Measurements from ENCODE around the gene PTX4. TPM values are rescaled to one million over a fixed set of nuclear protein-coding genes. Genes with fewer than 3 reads are reported as not detected.

The PTX4 gene
- total RNA-seq, 1 donor from 2014 or later: not detected

GRCh38 chr16:1466054-1466453, 22.7 kb downstream of the PTX4 start:
- H3K27ac ChIP-seq: no peak overlapping the region
- no peak for TF ChIP-seq CTCF (IDR thresholded peaks at IDR 0.05)
- H3K9me3 ChIP-seq: no peaks in the 10 kb centered on the region
- no peaks in the 10 kb centered on the region for H3K4me1 ChIP-seq
- intact Hi-C loops (cut with DNase I): no loop called here
- no peaks in the 10 kb centered on the region for H3K27me3 ChIP-seq
- no peak for DNase-seq (ENCODE audit: low spot score in 2 of 2)
- no peak overlapping the region for H3K4me3 ChIP-seq
- peaks cover 4 to 18% of the 10 kb centered on the region in 2 donors for H3K36me3 ChIP-seq

GRCh38 chr16:1465567-1465915, 23.2 kb downstream of the PTX4 start:
- intact Hi-C loops (cut with DNase I): no loop called here
- Histone ChIP-seq H3K27ac (no peak overlapping the region), H3K27me3 (no peaks in the 10 kb centered on the region), H3K36me3 (peaks cover 9 to 23% of the 10 kb centered on the region in 2 donors), H3K9me3 (no peaks in the 10 kb centered on the region), H3K4me1 (no peaks in the 10 kb centered on the region), H3K4me3 (no peak overlapping the region)
- no peak for TF ChIP-seq CTCF (IDR thresholded peaks at IDR 0.05)
- no peak for DNase-seq (ENCODE audit: low spot score in 2 of 2)

GRCh38 chr16:1464894-1465566, 23.7 kb downstream of the PTX4 start:
- H3K9me3 ChIP-seq: no peaks in the 10 kb centered on the region
- TF ChIP-seq CTCF (IDR thresholded peaks at IDR 0.05): no peak
- peaks cover 14 to 28% of the 10 kb centered on the region in 2 donors for H3K36me3 ChIP-seq
- DNase-seq (ENCODE audit: low spot score in 2 of 2): no peak
- no peaks in the 10 kb centered on the region for H3K4me1 ChIP-seq
- H3K27me3 ChIP-seq: no peaks in the 10 kb centered on the region
- no peak overlapping the region for H3K4me3 ChIP-seq
- H3K27ac ChIP-seq: no peak overlapping the region
- intact Hi-C loops (cut with DNase I): no loop called here

GRCh38 chr16:1464196-1464893, 24.4 kb downstream of the PTX4 start:
- no peak for DNase-seq (ENCODE audit: low spot score in 2 of 2)
- intact Hi-C loops (cut with DNase I): no loop called here

GRCh38 chr16:1461146-1461545, 27.6 kb downstream of the PTX4 start:
- no peak overlapping the region for H3K4me3 ChIP-seq
- no peak for TF ChIP-seq CTCF (IDR thresholded peaks at IDR 0.05)
- no peak overlapping the region for H3K27ac ChIP-seq
- H3K27me3 ChIP-seq: no peaks in the 10 kb centered on the region
- peaks cover 39 to 50% of the 10 kb centered on the region in 2 donors for H3K36me3 ChIP-seq
- DNase-seq (ENCODE audit: low spot score in 2 of 2): no peak
- intact Hi-C loops (cut with DNase I): no loop called here
- no peaks in the 10 kb centered on the region for H3K4me1 ChIP-seq
- no peaks in the 10 kb centered on the region for H3K9me3 ChIP-seq

More at GRCh38 chr16:1464196-1464893, 24.4 kb downstream of the PTX4 start:
- Histone ChIP-seq H3K4me1 (no peaks in the 10 kb centered on the region), H3K27me3 (no peaks in the 10 kb centered on the region), H3K4me3 (no peak overlapping the region), H3K27ac (no peak overlapping the region), H3K9me3 (no peaks in the 10 kb centered on the region), H3K36me3 (peaks cover 16 to 30% of the 10 kb centered on the region in 2 donors)
- TF ChIP-seq CTCF (IDR thresholded peaks at IDR 0.05): no peak
